Gastrocnemius medialis (tissue), 4 donors: ENCODE measurements around the gene CDK10.
"Not testable (repeated sequence)": the region's sequence is repeated elsewhere in the genome, so short reads cannot be mapped to it uniquely, and the experiment has no call there.

Source experiments
- CTCF ChIP-seq, 5 experiments: fragments of 450-650 bp in 3 of 5; fragments of 200-600 bp in 2 of 5; sonication (generic) in 2 of 5; IDR thresholded peaks in 4 of 5; conservative IDR thresholded peaks in 1 of 5; 1 replicate in 4 of 5; 2 replicates in 1 of 5; pipeline ENCODE4 v1.5.1; 2016 to 2019; ENCODE audit warnings: antibody characterized with exemption in 5 of 5, mild to moderate bottlenecking in 3 of 5, moderate library complexity in 3 of 5
- POLR2A ChIP-seq, 2 donors: fragments of 450-650 bp; IDR thresholded peaks; one replicate each; pipeline ENCODE4 v1.6.1; 2017; ENCODE audit warnings: antibody characterized with exemption in 2 of 2, mild to moderate bottlenecking in 2 of 2, moderate library complexity in 2 of 2

- not testable (repeated sequence) for TF ChIP-seq CTCF (IDR thresholded peaks at IDR 0.05 in 4 of 5, conservative IDR thresholded peaks at IDR 0.05 in 1 of 5); POLR2A (IDR thresholded peaks at IDR 0.05)
Measured at GRCh38 chr16:89699629-89700099, 13.2 kb downstream of the CDK10 start.
